GM18873 (cell line): Measurements from ENCODE around the gene MCHR1.

Experiments used
- ATAC-seq: cut with Tn5 transposase; IDR thresholded peaks from one replicate; pipeline ENCODE4 v1.9.1; 2021; ENCODE audit warnings: mild to moderate bottlenecking, moderate library complexity, moderate number of reproducible peaks; ENCODE audit not compliant: unreplicated experiment, low FRiP score

MCHR1 gene

GRCh38 chr22:40679249-40679963 lies at the start of gene MCHR1:
TSS of gene MCHR1 (plus strand) at chr22:40679484. CDS start at chr22:40679653, 169 bp downstream.
- ATAC-seq: no peak

- no peak for ATAC-seq
These were observed 47.4 kb upstream of the MCHR1 start for GRCh38 chr22:40631925-40632324.

GRCh38 chr22:40633036-40633435 lies 46.2 kb upstream of the MCHR1 start:
- ATAC-seq: no peak

GRCh38 chr22:40634119-40634903 lies 45.0 kb upstream of the MCHR1 start:
- ATAC-seq: no peak

GRCh38 chr22:40635043-40635939 lies 44.0 kb upstream of the MCHR1 start:
- no peak for ATAC-seq

GRCh38 chr22:40635940-40636379 lies 43.3 kb upstream of the MCHR1 start:
- ATAC-seq: peak; percentile 13

GRCh38 chr22:40636380-40637182 lies 42.7 kb upstream of the MCHR1 start, which contains the start of gene MRTFA:
TSS of gene MRTFA (minus strand) at chr22:40636719.
- peak; percentile 89 for ATAC-seq

GRCh38 chr22:40637183-40638150 lies 41.8 kb upstream of the MCHR1 start:
- ATAC-seq: peak; percentile 8

GRCh38 chr22:40638261-40638660 lies 41.0 kb upstream of the MCHR1 start:
- ATAC-seq: no peak

- ATAC-seq: no peak
These were observed 38.0 kb upstream of the MCHR1 start for GRCh38 chr22:40641269-40641668.

GRCh38 chr22:40642316-40642715 lies 37.0 kb upstream of the MCHR1 start:
- no peak for ATAC-seq

GRCh38 chr22:40645579-40646197 lies 33.6 kb upstream of the MCHR1 start:
- ATAC-seq: no peak

GRCh38 chr22:40648386-40648785 lies 30.9 kb upstream of the MCHR1 start:
- ATAC-seq: no peak

GRCh38 chr22:40651057-40651456 lies 28.2 kb upstream of the MCHR1 start:
- no peak for ATAC-seq

GRCh38 chr22:40651563-40652501 lies 27.5 kb upstream of the MCHR1 start:
- no peak for ATAC-seq

GRCh38 chr22:40653361-40653760 lies 25.9 kb upstream of the MCHR1 start:
- no peak for ATAC-seq

GRCh38 chr22:40654522-40655167 lies 24.6 kb upstream of the MCHR1 start:
- no peak for ATAC-seq
